ENCODE results near the gene MRPL28. TPM values are rescaled to one million over a fixed set of nuclear protein-coding genes. Genes with fewer than 3 reads are reported as not detected.

The MRPL28 gene
- total and polyA plus RNA-seq, 2 donors from 2014 or later = 59.1 to 201 TPM

DNA sequence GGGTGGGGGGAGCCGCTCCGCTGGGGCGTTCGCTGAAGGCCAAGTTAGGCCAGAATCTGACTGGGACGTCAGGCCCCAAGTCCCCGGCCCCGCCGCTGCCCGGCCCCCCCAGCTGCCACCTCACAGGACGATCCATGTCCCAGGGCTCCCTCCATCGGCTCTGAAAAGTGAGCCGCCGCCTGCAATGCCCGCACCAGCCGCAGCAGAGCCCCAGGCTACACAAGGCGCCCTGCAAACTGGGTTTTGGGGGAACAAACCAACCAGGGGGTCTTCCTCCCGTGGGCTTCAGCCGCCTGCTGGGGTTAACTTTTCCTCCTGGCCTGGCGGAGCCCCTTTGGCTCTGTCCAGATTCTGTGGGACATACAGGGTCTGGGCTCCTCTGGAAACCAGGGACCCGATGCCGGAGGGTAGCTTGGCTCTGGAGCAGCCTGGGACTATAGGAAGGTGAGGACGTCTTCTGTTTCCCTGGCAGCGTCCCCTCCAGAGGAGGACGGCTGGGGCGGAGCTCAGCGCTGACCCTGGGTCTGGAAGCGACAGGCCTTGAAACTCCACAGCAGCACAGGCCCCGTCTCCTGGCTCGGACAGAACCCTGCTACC lies 27.5 kb upstream of the MRPL28 start:
- no peaks in the 10 kb centered on the region for H3K27me3 ChIP-seq (ENCODE audit: control insufficient read depth, insufficient read depth, low read length)
- DNase-seq = peak; percentile 90 to 93 (median 90)
- peaks cover 0 to 9% (median 0%) of the 10 kb centered on the region in 3 donors for H3K4me1 ChIP-seq (ENCODE audit: control insufficient read depth in 2 of 3, insufficient read depth in 2 of 3, low read depth in 1 of 3, low read length in 3 of 3)
- H3K4me3 ChIP-seq (ENCODE audit: low read length in 3 of 3) = no peak overlapping the region
- H3K9me3 ChIP-seq (ENCODE audit: control insufficient read depth in 2 of 3, insufficient read depth in 1 of 3, low read length in 3 of 3) = no peaks in the 10 kb centered on the region
- no peak for FAIRE-seq
- intact Hi-C loops (cut with DNase I) = no loop called here
- H3K9ac ChIP-seq (ENCODE audit: low read length in 3 of 3) = peak overlapping the region in 1 of 3 donors; percentile 26
- TF ChIP-seq, protein P1, sequence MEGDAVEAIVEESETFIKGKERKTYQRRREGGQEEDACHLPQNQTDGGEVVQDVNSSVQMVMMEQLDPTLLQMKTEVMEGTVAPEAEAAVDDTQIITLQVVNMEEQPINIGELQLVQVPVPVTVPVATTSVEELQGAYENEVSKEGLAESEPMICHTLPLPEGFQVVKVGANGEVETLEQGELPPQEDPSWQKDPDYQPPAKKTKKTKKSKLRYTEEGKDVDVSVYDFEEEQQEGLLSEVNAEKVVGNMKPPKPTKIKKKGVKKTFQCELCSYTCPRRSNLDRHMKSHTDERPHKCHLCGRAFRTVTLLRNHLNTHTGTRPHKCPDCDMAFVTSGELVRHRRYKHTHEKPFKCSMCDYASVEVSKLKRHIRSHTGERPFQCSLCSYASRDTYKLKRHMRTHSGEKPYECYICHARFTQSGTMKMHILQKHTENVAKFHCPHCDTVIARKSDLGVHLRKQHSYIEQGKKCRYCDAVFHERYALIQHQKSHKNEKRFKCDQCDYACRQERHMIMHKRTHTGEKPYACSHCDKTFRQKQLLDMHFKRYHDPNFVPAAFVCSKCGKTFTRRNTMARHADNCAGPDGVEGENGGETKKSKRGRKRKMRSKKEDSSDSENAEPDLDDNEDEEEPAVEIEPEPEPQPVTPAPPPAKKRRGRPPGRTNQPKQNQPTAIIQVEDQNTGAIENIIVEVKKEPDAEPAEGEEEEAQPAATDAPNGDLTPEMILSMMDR (IDR thresholded peaks at IDR 0.05; ENCODE audit: borderline replicate concordance, extremely low read depth, insufficient read depth) = peak; percentile 38
- peak overlapping the region in 1 of 2 donors; percentile 52 for H3K27ac ChIP-seq (ENCODE audit: low read depth in 2 of 2, low read length in 2 of 2)
- H3K36me3 ChIP-seq (ENCODE audit: control insufficient read depth in 2 of 3, insufficient read depth in 3 of 3, low read length in 3 of 3) = no peaks in the 10 kb centered on the region

DNA sequence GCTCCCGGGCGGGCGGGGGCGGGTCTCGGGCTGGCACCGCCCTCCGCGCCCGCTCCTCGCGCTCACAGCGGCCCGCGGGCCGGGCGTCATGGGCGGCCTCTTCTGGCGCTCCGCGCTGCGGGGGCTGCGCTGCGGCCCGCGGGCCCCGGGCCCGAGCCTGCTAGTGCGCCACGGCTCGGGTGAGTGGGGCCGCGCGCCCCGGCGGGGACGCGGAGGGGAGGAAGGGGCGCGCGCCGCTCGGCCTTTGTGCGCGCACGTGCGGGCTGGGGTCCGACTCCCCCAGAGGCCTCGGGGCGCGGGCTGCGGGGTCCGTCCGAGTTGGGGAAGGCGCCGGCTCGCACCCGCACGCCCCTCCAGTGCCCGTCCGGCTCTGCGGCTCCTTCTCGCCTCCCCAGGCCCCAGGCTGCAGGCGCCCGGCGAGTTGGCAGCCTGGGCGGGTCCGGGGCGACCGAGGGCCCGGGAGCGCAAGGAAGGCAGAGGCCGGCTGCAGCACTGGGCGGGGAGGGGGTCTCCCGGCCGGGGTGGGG lies 26.9 kb upstream of the MRPL28 start, which contains the start of gene NME4:
Gene NME4, plus strand, starts transcription at position 65 of the 527 bp plus-strand sequence. Its CDS starts 24 bp downstream, at position 89.
- H3K9ac ChIP-seq (ENCODE audit: low read length in 3 of 3) = peak within 1 kb of the TSS in 2 of 3 donors; percentile 50 to 61
- no peaks in the 10 kb centered on the region for H3K36me3 ChIP-seq (ENCODE audit: control insufficient read depth in 2 of 3, insufficient read depth in 3 of 3, low read length in 3 of 3)
- DNase-seq (peak in 4 of 5 donors; percentile 63 to 81 (median 73)), FAIRE-seq (no peak)
- intact Hi-C loops (cut with DNase I) = no loop called here
- peaks cover 0 to 9% (median 0%) of the 10 kb centered on the region in 3 donors for H3K4me1 ChIP-seq (ENCODE audit: control insufficient read depth in 2 of 3, insufficient read depth in 2 of 3, low read depth in 1 of 3, low read length in 3 of 3)
- TF ChIP-seq, protein P1 (IDR thresholded peaks at IDR 0.05; ENCODE audit: borderline replicate concordance, extremely low read depth, insufficient read depth) = no peak
- H3K9me3 ChIP-seq (ENCODE audit: control insufficient read depth in 2 of 3, insufficient read depth in 1 of 3, low read length in 3 of 3) = no peaks in the 10 kb centered on the region
- peak within 1 kb of the TSS; percentile 60 to 68 (median 63) for H3K4me3 ChIP-seq (ENCODE audit: low read length in 3 of 3)
- H3K27me3 ChIP-seq (ENCODE audit: control insufficient read depth, insufficient read depth, low read length) = no peaks in the 10 kb centered on the region
- peak within 1 kb of the TSS; percentile 52 to 63 for H3K27ac ChIP-seq (ENCODE audit: low read depth in 2 of 2, low read length in 2 of 2)

DNA sequence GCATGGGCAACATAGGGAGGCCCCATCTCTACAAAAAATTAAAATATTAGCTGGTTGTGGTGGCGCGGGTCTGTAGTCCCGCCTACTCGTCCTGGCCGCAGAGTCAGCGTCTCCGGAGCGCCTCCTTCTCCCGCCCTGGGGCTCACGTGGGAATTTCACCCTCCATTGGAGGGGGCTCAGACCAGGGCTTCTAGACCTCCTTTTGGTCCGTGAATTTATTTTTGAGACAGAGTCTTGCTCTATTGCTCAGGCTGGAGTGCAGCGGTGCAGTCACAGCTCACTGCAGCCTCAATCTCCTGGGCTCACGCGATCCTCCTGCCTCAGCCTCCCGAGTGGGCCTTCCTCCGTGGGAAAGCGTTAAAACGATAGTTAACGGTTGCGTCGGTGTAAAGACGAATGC lies 26.3 kb upstream of the MRPL28 start:
- no peaks in the 10 kb centered on the region for H3K36me3 ChIP-seq (ENCODE audit: control insufficient read depth in 2 of 3, insufficient read depth in 3 of 3, low read length in 3 of 3)
- peaks cover 0 to 9% (median 0%) of the 10 kb centered on the region in 3 donors for H3K4me1 ChIP-seq (ENCODE audit: control insufficient read depth in 2 of 3, insufficient read depth in 2 of 3, low read depth in 1 of 3, low read length in 3 of 3)
- TF ChIP-seq, protein P1 (IDR thresholded peaks at IDR 0.05; ENCODE audit: borderline replicate concordance, extremely low read depth, insufficient read depth) = no peak
- H3K4me3 ChIP-seq (ENCODE audit: low read length in 3 of 3) = peak overlapping the region; percentile 60 to 68 (median 63)
- peak overlapping the region in 1 of 2 donors; percentile 63 for H3K27ac ChIP-seq (ENCODE audit: low read depth in 2 of 2, low read length in 2 of 2)
- no peaks in the 10 kb centered on the region for H3K27me3 ChIP-seq (ENCODE audit: control insufficient read depth, insufficient read depth, low read length)
- DNase-seq = peak; percentile 63 to 80 (median 77)
- no peaks in the 10 kb centered on the region for H3K9me3 ChIP-seq (ENCODE audit: control insufficient read depth in 2 of 3, insufficient read depth in 1 of 3, low read length in 3 of 3)
- intact Hi-C loops (cut with DNase I) = no loop called here
- no peak for FAIRE-seq
- peak overlapping the region in 2 of 3 donors; percentile 50 to 61 for H3K9ac ChIP-seq (ENCODE audit: low read length in 3 of 3)
